ENCODE data around the gene ANO2. TPM values are rescaled to one million over a fixed set of nuclear protein-coding genes. Genes with fewer than 3 reads are reported as not detected.

The ANO2 gene
- total and polyA plus RNA-seq, 8 donors = 0.43 to 2.4 (median 0.97) TPM

GRCh38 chr12:5913387-5913786, 31.7 kb downstream of the ANO2 start:
- Histone ChIP-seq H3K36me3 (no peaks in the 10 kb centered on the region), H3K4me3 (no peak overlapping the region), H3K27me3 (peaks cover 0 to 4% (median 0%) of the 10 kb centered on the region in 4 donors), H3K9me3 (no peaks in the 10 kb centered on the region), H3K4me1 (no peaks in the 10 kb centered on the region), H3K27ac (no peak overlapping the region)
- intact Hi-C loops (cut with DNase I) = no loop called here
- WGBS, 2 donors = 69 to 74% methylated on average over 9 of the region's 9 CpGs
- FAIRE-seq (no peak), ATAC-seq (no peak), DNase-seq (no peak)
- TF ChIP-seq CTCF (IDR thresholded peaks at IDR 0.05) = no peak

- FAIRE-seq = no peak
- intact Hi-C loops (cut with DNase I) = no loop called here
- Histone ChIP-seq H3K27me3 (peaks cover 0 to 4% (median 0%) of the 10 kb centered on the region in 4 donors), H3K4me3 (no peak overlapping the region), H3K4me1 (no peaks in the 10 kb centered on the region), H3K36me3 (no peaks in the 10 kb centered on the region), H3K27ac (no peak overlapping the region), H3K9me3 (no peaks in the 10 kb centered on the region)
- ATAC-seq = no peak
- WGBS, 2 donors = 53 to 56% methylated on average over 18 to 19 of the region's 19 CpGs
- no peak for DNase-seq
- no peak for TF ChIP-seq CTCF (IDR thresholded peaks at IDR 0.05)
Observed at GRCh38 chr12:5912437-5913334, 32.4 kb downstream of the ANO2 start.

DNA sequence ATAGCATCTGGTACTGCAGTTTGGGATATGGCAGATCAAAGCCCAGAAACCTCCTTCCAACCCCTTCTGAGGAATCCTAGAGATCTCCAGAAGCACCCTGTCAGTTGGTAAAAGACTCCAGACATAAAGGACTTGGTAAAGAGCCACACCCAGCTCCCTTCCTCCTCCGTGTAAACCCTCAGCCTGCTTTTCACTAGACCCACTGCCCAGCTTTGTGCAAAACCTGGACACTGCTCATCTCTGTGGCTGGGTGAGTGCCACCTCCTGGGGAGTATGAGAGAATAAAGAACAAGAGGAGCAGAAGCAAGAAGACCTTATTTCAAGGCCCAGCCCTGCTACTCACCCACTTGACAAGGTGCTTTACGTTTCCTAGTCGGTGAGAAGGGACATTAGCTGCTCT, 33.0 kb downstream of the ANO2 start:
- ATAC-seq = no peak
- Histone ChIP-seq H3K4me3 (no peak overlapping the region), H3K9me3 (no peaks in the 10 kb centered on the region), H3K27ac (no peak overlapping the region), H3K27me3 (peaks cover 0 to 4% (median 0%) of the 10 kb centered on the region in 4 donors), H3K4me1 (no peaks in the 10 kb centered on the region), H3K36me3 (no peaks in the 10 kb centered on the region)
- TF ChIP-seq CTCF (IDR thresholded peaks at IDR 0.05) = no peak
- no peak for DNase-seq
- no peak for FAIRE-seq
- 25 to 31% methylated on average over 3 of the region's 3 CpGs for WGBS, 2 donors
- intact Hi-C loops (cut with DNase I) = no loop called here

GRCh38 chr12:5910790-5911548, 34.1 kb downstream of the ANO2 start:
- no peak for TF ChIP-seq CTCF (IDR thresholded peaks at IDR 0.05)
- WGBS, 2 donors = 52 to 60% methylated on average over 7 of the region's 7 CpGs
- no peak for FAIRE-seq
- H3K4me1 ChIP-seq = no peaks in the 10 kb centered on the region
- H3K27me3 ChIP-seq = peaks cover 0 to 4% (median 0%) of the 10 kb centered on the region in 4 donors
- no peak for DNase-seq
- H3K9me3 ChIP-seq = no peaks in the 10 kb centered on the region
- no peak overlapping the region for H3K4me3 ChIP-seq
- no peak overlapping the region for H3K27ac ChIP-seq
- intact Hi-C loops (cut with DNase I) = no loop called here
- H3K36me3 ChIP-seq = no peaks in the 10 kb centered on the region
- no peak for ATAC-seq

Measured in pancreas (tissue), 10 donors.